IMR-90 (cell line): ENCODE results near the gene TACC3. TPM values are rescaled to one million over a fixed set of nuclear protein-coding genes. Genes with fewer than 3 reads are reported as not detected.

Experiments
- ATAC-seq: fragments of 200-7000 bp; cut with Tn5 transposase; 2 replicates; pipeline ENCODE4 v1.9.1; 2020; ENCODE audit warnings: low read depth, mild to moderate bottlenecking, moderate library complexity
- BruUV-seq: library from RNA; stranded (reverse); fragments of 400-500 nt; replicated peaks from 2 replicates; lab custom pipeline; 2021; lab: Mats Ljungman, UMichigan
- CTCF ChIA-PET: fragments of 300-600 bp; formaldehyde crosslinking; extraction: SDS; loops from one replicate; lab custom pipeline; 2021; ENCODE audit warnings: antibody characterized with exemption; lab: Yijun Ruan, JAX
- POLR2A ChIA-PET: fragments of 300-600 bp; sonication (Branson Sonifier 250); formaldehyde crosslinking; loops from one replicate; lab custom pipeline; 2022; ENCODE audit warnings: antibody characterized with exemption; ENCODE audit not compliant: unreplicated experiment; lab: Charles Lee
- DNase-seq: peaks from one replicate; pipeline ENCODE4 v3.0.0; 2013
- H2AFZ ChIP-seq: replicated peaks from 2 replicates; pipeline ENCODE3; 2013; ENCODE audit warnings: low read length, mild to moderate bottlenecking; ENCODE audit not compliant: poor library complexity
- H2AK5ac ChIP-seq: 2 replicates; pipeline ENCODE4 v1.6.1; 2013; ENCODE audit warnings: low read depth, low read length, inconsistent platforms
- H2AK9ac ChIP-seq: replicated peaks from 2 replicates; pipeline ENCODE3; 2013; ENCODE audit warnings: mild to moderate bottlenecking, low read depth, low read length, moderate library complexity; ENCODE audit not compliant: poor library complexity
- H2BK120ac ChIP-seq: 2 replicates; pipeline ENCODE4 v1.6.1; 2013; ENCODE audit warnings: low read depth, low read length, inconsistent platforms
- H2BK15ac ChIP-seq: 3 replicates; pipeline ENCODE4 v1.6.1; 2013; ENCODE audit warnings: low read depth, low read length, inconsistent platforms
- H2BK20ac ChIP-seq: 2 replicates; pipeline ENCODE4 v1.6.1; 2013; ENCODE audit warnings: low read depth, mild to moderate bottlenecking, inconsistent platforms, low read length, moderate library complexity
- H2BK5ac ChIP-seq: 2 replicates; pipeline ENCODE4 v1.6.1; 2013; ENCODE audit warnings: mild to moderate bottlenecking, low read depth, low read length, inconsistent platforms; ENCODE audit not compliant: poor library complexity, severe bottlenecking
- H3K14ac ChIP-seq: replicated peaks from 2 replicates; pipeline ENCODE4 v1.6.1; 2013; ENCODE audit warnings: low read depth, low read length, inconsistent platforms
- H3K18ac ChIP-seq: 2 replicates; pipeline ENCODE4 v1.6.1; 2013; ENCODE audit warnings: low read depth, low read length, control low read depth
- H3K23ac ChIP-seq: 2 replicates; pipeline ENCODE4 v1.6.1; 2013; ENCODE audit warnings: low read depth, low read length, inconsistent platforms
- H3K27ac ChIP-seq: 2 replicates; pipeline ENCODE4 v1.5.1; 2013; ENCODE audit warnings: mild to moderate bottlenecking, control low read depth, low read length; ENCODE audit not compliant: insufficient read depth
- H3K27me3 ChIP-seq: 2 replicates; pipeline ENCODE4 v1.6.1; 2013; ENCODE audit warnings: low read length; ENCODE audit not compliant: control insufficient read depth, insufficient read depth
- H3K36me3 ChIP-seq: 2 replicates; pipeline ENCODE4 v1.6.1; 2013; ENCODE audit warnings: low read length, mixed read lengths; ENCODE audit not compliant: control insufficient read depth, insufficient read depth
- H3K4ac ChIP-seq: 2 replicates; pipeline ENCODE4 v1.6.1; 2013; ENCODE audit warnings: low read depth, low read length, inconsistent platforms
- H3K4me1 ChIP-seq: 2 replicates; pipeline ENCODE4 v1.6.1; 2013; ENCODE audit warnings: low read length, mixed read lengths; ENCODE audit not compliant: control insufficient read depth, insufficient read depth
- H3K4me2 ChIP-seq: 2 replicates; pipeline ENCODE4 v1.6.1; 2013; ENCODE audit warnings: low read depth, mild to moderate bottlenecking, control low read depth, low read length, moderate library complexity
- H3K4me3 ChIP-seq: 2 replicates; pipeline ENCODE4 v1.5.1; 2013; ENCODE audit warnings: low read depth, mild to moderate bottlenecking, control low read depth, low read length, moderate library complexity; ENCODE audit not compliant: insufficient read depth
- H3K56ac ChIP-seq: 2 replicates; pipeline ENCODE4 v1.6.1; 2013; ENCODE audit warnings: low read length, inconsistent platforms; ENCODE audit not compliant: insufficient read depth; ENCODE audit errors: extremely low read depth
- H3K79me1 ChIP-seq, 2 experiments: 2 replicates each; pipeline ENCODE4 v1.6.1; 2013; ENCODE audit warnings: low read length in 2 of 2, inconsistent platforms in 1 of 2, low read depth in 1 of 2
- H3K9ac ChIP-seq: 2 replicates; pipeline ENCODE4 v1.6.1; 2013; ENCODE audit warnings: low read depth, low read length, control low read depth
- H3K9me1 ChIP-seq: 2 replicates; pipeline ENCODE4 v1.6.1; 2013; ENCODE audit warnings: low read length, inconsistent platforms; ENCODE audit not compliant: insufficient read depth
- H3K9me3 ChIP-seq: 2 replicates; pipeline ENCODE4 v1.6.1; 2013; ENCODE audit warnings: low read length; ENCODE audit not compliant: control insufficient read depth, insufficient read depth
- H4K20me1 ChIP-seq: 2 replicates; pipeline ENCODE4 v1.6.1; 2013; ENCODE audit warnings: low read length, inconsistent platforms; ENCODE audit not compliant: insufficient read depth
- H4K5ac ChIP-seq: 2 replicates; pipeline ENCODE4 v1.6.1; 2013; ENCODE audit warnings: mild to moderate bottlenecking, low read depth, low read length, control low read depth
- H4K8ac ChIP-seq, 2 experiments: 2 replicates each; pipeline ENCODE4 v1.6.1; 2013; ENCODE audit warnings: low read depth in 2 of 2, low read length in 2 of 2, control low read depth in 1 of 2, inconsistent platforms in 1 of 2
- H4K91ac ChIP-seq: 2 replicates; pipeline ENCODE4 v1.6.1; 2013; ENCODE audit warnings: low read depth, low read length, inconsistent platforms; ENCODE audit not compliant: insufficient read depth
- BHLHE40 ChIP-seq: fragments of 150-350 bp; IDR thresholded peaks from 2 replicates; pipeline ENCODE4 v1.6.1; 2016; ENCODE audit warnings: mild to moderate bottlenecking, low read depth, low read length
- CEBPB ChIP-seq: IDR thresholded peaks from 2 replicates; pipeline ENCODE4 v1.6.1; 2012; ENCODE audit warnings: low read depth, low read length, improper control_type of control experiment
- CHD1 ChIP-seq: IDR thresholded peaks from 2 replicates; pipeline ENCODE4 v1.6.1; 2012; ENCODE audit warnings: low read depth, low read length, improper control_type of control experiment
- FOS ChIP-seq: fragments of 150-350 bp; IDR thresholded peaks from 2 replicates; pipeline ENCODE4 v1.6.1; 2016; ENCODE audit warnings: low read depth, low read length
- MAZ ChIP-seq: IDR thresholded peaks from 2 replicates; pipeline ENCODE4 v1.6.1; 2012; ENCODE audit warnings: low read depth, mild to moderate bottlenecking, low read length, improper control_type of control experiment, moderate library complexity, borderline replicate concordance
- MXI1 ChIP-seq: IDR thresholded peaks from 2 replicates; pipeline ENCODE4 v1.6.1; 2012; ENCODE audit warnings: low read depth, mild to moderate bottlenecking, low read length, moderate library complexity, borderline replicate concordance
- NFE2L2 ChIP-seq: fragments of 150-350 bp; IDR thresholded peaks from 2 replicates; pipeline ENCODE4 v1.6.1; 2016; ENCODE audit warnings: low read depth, mild to moderate bottlenecking, low read length
- POLR2A ChIP-seq: IDR thresholded peaks from 2 replicates; pipeline ENCODE4 v1.6.1; 2012; ENCODE audit warnings: mild to moderate bottlenecking, low read depth, low read length
- RAD21 ChIP-seq: IDR thresholded peaks from 2 replicates; pipeline ENCODE4 v1.6.1; 2012; ENCODE audit warnings: low read length, improper control_type of control experiment
- RCOR1 ChIP-seq: IDR thresholded peaks from 2 replicates; pipeline ENCODE4 v1.6.1; 2012; ENCODE audit warnings: mild to moderate bottlenecking, low read length, improper control_type of control experiment; ENCODE audit not compliant: insufficient replicate concordance
- RFX5 ChIP-seq: IDR thresholded peaks from 2 replicates; pipeline ENCODE4 v1.8.0; 2012; ENCODE audit warnings: low read depth, mild to moderate bottlenecking, low read length, moderate library complexity
- SMC3 ChIP-seq: fragments of 150-350 bp; IDR thresholded peaks from 2 replicates; pipeline ENCODE4 v1.6.1; 2016; ENCODE audit warnings: low read depth, mild to moderate bottlenecking, antibody characterized with exemption, low read length, moderate library complexity
- WGBS, 2 experiments: methylation state at CpG; one replicate each; pipeline versions ENCODE4 v1.1.5 to v1.1.7; 2013; ENCODE audit warnings: missing lambda C conversion rate in 2 of 2; ENCODE audit not compliant: insufficient read length in 1 of 2; ENCODE audit errors: extremely low coverage in 2 of 2; 5-methylcytosine and 5-hydroxymethylcytosine counted together
- dilution Hi-C: fragments of 300-500 bp; cut with HindIII; formaldehyde crosslinking; loops from one replicate; pipeline ENCODE4 v1.14.3; 2018; ENCODE audit warnings: low sequenced_read_pairs; ENCODE audit not compliant: unreplicated experiment
- in situ Hi-C: fragments of 300-500 bp; cut with MboI; formaldehyde crosslinking; loops from 3 replicates; pipeline ENCODE4 v1.14.3; 2019; ENCODE audit warnings: low sequenced_read_pairs, inconsistent platforms, mixed read lengths
- intact Hi-C: fragments of 100-400 bp; cut with micrococcal nuclease; formaldehyde crosslinking; loops from 2 replicates; pipeline ENCODE4 v1.10.0; 2022
- polyA plus RNA-seq, 3 experiments: library from polyadenylated mRNA; depleted of rRNA; stranded (reverse); fragments of >200 nt; gene quantifications; 2 replicates each; pipeline ENCODE4 v1.2.3, GENCODE V29; 2012; ENCODE audit warnings: low replicate concordance in 1 of 3
- total RNA-seq: library from RNA; depleted of rRNA; stranded (reverse); fragments of >200 nt; gene quantifications from 2 replicates; pipeline ENCODE4 v1.2.3, GENCODE V29; 2012
- TF ChIP-seq, protein P1 (sequence below): fragments of 150-350 bp; IDR thresholded peaks from 2 replicates; pipeline ENCODE4 v1.6.1; 2017; ENCODE audit warnings: mild to moderate bottlenecking, antibody characterized with exemption, low read length, low read depth
- TF ChIP-seq, protein P2 (sequence below): conservative IDR thresholded peaks from 2 replicates; pipeline ENCODE4 v1.5.1; 2012; ENCODE audit warnings: mild to moderate bottlenecking, low read depth, low read length, improper control_type of control experiment
- TF ChIP-seq, protein P3 (sequence below): fragments of 150-350 bp; IDR thresholded peaks from 2 replicates; pipeline ENCODE4 v1.6.1; 2016; ENCODE audit warnings: low read depth, mild to moderate bottlenecking, low read length, moderate library complexity, borderline replicate concordance

The TACC3 gene
- total and polyA plus RNA-seq, 2 of the 4 experiments (the other 2 are of a cell fraction): 15.1 to 49.7 TPM

DNA sequence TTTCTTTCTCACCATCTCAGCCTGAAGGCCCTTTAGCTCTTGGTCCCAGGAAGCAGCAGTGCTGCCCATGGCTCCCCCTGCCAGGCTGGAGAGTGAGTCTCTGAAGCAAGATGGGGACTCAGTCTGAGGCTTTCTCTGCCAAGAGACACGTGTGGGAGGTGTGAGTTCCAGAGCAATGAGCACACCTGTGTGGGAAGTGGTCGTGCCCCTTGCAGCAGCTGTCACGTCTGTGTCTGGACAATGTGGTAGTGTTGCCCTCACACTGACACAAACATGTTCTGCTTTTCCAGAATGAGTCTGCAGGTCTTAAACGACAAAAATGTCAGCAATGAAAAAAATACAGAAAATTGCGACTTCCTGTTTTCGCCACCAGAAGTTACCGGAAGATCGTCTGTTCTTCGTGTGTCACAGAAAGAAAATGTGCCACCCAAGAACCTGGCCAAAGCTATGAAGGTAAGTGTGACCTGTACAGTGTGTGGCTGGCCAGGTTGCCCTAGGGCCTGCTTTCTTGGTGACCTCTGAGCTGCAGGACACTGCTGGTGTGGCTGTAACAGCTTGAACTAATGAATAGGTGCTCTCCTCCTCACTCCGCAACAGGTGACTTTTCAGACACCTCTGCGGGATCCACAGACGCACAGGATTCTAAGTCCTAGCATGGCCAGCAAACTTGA is 1.9 kb downstream of the TACC3 start:
- Histone ChIP-seq H4K8ac (no peak overlapping the region), H3K27ac (no peak overlapping the region), H2BK5ac (no peak overlapping the region), H2AFZ (peak overlapping the region; percentile 53), H3K4ac (no peak overlapping the region), H2BK15ac (no peak overlapping the region), H2AK5ac (no peak overlapping the region), H2BK20ac (no peak overlapping the region), H3K23ac (0 out of 2 replicates have a peak overlapping the region, but pooled peaks have one; percentile 70), H4K20me1 (peaks cover 14% of the 10 kb centered on the region; the same call in 1 of the 2 replicates), H3K27me3 (no peaks in the 10 kb centered on the region), H2BK120ac (no peak overlapping the region), H3K9ac (peak overlapping the region; percentile 45; the same call in 1 of the 2 replicates), H3K14ac (no peak overlapping the region), H3K18ac (no peak overlapping the region), H3K9me1 (peaks cover 3% of the 10 kb centered on the region; the same call in 1 of the 2 replicates), H3K4me3 (no peak overlapping the region), H4K5ac (no peak overlapping the region), H2AK9ac (peak overlapping the region; percentile 36), H3K4me1 (peaks cover 22% of the 10 kb centered on the region), H4K91ac (no peak overlapping the region), H3K9me3 (no peaks in the 10 kb centered on the region), H3K56ac (no peak overlapping the region), H3K36me3 (peaks cover 9% of the 10 kb centered on the region), H3K79me1 (peaks cover 38 to 75% of the 10 kb centered on the region in 2 experiments), H3K4me2 (no peak overlapping the region; the same call in 1 of the 2 replicates)
- no peak for DNase-seq
- TF ChIP-seq FOS (no peak), CHD1 (no peak), SMC3 (no peak), RFX5 (no peak), BHLHE40 (no peak), MXI1 (no peak), RAD21 (no peak), CEBPB (no peak), NFE2L2 (no peak), MAZ (no peak), POLR2A (no peak), RCOR1 (no peak)
- TF ChIP-seq, protein P1, sequence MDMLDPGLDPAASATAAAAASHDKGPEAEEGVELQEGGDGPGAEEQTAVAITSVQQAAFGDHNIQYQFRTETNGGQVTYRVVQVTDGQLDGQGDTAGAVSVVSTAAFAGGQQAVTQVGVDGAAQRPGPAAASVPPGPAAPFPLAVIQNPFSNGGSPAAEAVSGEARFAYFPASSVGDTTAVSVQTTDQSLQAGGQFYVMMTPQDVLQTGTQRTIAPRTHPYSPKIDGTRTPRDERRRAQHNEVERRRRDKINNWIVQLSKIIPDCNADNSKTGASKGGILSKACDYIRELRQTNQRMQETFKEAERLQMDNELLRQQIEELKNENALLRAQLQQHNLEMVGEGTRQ: no peak
- TF ChIP-seq, protein P2, sequence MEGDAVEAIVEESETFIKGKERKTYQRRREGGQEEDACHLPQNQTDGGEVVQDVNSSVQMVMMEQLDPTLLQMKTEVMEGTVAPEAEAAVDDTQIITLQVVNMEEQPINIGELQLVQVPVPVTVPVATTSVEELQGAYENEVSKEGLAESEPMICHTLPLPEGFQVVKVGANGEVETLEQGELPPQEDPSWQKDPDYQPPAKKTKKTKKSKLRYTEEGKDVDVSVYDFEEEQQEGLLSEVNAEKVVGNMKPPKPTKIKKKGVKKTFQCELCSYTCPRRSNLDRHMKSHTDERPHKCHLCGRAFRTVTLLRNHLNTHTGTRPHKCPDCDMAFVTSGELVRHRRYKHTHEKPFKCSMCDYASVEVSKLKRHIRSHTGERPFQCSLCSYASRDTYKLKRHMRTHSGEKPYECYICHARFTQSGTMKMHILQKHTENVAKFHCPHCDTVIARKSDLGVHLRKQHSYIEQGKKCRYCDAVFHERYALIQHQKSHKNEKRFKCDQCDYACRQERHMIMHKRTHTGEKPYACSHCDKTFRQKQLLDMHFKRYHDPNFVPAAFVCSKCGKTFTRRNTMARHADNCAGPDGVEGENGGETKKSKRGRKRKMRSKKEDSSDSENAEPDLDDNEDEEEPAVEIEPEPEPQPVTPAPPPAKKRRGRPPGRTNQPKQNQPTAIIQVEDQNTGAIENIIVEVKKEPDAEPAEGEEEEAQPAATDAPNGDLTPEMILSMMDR: no peak
- TF ChIP-seq, protein P3, sequence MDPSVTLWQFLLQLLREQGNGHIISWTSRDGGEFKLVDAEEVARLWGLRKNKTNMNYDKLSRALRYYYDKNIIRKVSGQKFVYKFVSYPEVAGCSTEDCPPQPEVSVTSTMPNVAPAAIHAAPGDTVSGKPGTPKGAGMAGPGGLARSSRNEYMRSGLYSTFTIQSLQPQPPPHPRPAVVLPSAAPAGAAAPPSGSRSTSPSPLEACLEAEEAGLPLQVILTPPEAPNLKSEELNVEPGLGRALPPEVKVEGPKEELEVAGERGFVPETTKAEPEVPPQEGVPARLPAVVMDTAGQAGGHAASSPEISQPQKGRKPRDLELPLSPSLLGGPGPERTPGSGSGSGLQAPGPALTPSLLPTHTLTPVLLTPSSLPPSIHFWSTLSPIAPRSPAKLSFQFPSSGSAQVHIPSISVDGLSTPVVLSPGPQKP: no peak
- in situ Hi-C loops: no loop called here
- ChIA-PET CTCF (interaction anchor here (1.7 kb wide), 1 partner anchor 30 kb away, joined by 5 read pairs; no protein-coding TSS in a partner anchor), POLR2A (no interaction called here)
- intact Hi-C loops: loop anchor here (10.0 kb wide), 1 partner anchor 358 kb away; no protein-coding TSS in a partner anchor
- 87% methylated on average over 9 of the region's 12 CpGs; no CpG with 5 or more reads in 1 of the 2 experiments for WGBS, 2 experiments
- dilution Hi-C loops: no loop called here
- no TSS peak for BruUV-seq
- no peak for ATAC-seq
